Activated CD8-positive, alpha-beta memory T cell treated with anti-CD3 and anti-CD28 coated beads, Interleukin-2, amount 50 U/mL, for 48 hours (primary cell): Measurements from ENCODE around the gene SVBP.
A peak's percentile ranks its signal among the peaks of the same experiment; 100 is the strongest.

Source experiments
- DNase-seq: peaks from one replicate; pipeline ENCODE4 v3.0.0-alpha.2; 2020

SVBP gene

GRCh38 chr1:42797979-42798378 lies 19.2 kb downstream of the SVBP start:
- DNase-seq = no peak

DNA sequence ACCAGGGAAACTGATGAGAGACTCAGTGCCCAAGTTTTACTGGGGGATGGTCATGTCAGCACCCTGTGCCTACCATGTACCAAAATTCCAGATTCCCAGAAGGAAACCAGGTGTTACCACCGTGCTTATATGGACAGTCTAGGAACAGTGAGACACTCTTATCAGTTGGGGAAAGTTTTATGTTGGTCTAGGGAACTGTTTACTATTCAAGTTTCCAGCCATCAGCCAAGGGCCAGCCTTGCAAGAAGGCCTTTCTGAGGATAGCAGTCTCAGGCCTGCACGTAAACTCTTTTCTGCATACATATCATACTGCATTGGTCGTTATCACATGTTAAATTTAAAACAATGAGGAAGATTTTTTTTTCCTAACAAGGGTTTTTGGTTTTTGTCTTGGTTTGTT lies 19.8 kb downstream of the SVBP start:
- no peak for DNase-seq

- DNase-seq = no peak
These were observed 23.4 kb downstream of the SVBP start for GRCh38 chr1:42793824-42794223.

DNA sequence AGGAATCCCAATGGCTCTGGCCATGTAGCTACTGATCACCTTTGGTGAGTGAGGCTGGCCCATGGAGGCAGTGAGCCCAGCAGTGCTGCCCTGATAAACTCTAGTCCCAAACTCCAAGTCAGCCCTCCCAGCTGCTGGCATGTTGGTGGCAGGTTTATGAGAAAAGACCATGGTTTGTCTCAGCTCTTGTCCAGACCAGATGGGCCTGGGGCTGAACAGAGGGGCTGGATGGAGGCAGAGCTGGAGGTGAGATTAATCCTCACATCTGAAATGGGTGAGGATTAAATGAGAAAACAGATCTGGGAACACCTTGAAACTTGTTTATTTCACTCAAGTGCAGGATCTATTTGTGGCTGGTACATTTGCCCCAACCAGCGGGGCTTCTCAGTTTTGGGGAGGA lies 29.2 kb downstream of the SVBP start:
- no peak for DNase-seq

GRCh38 chr1:42786097-42786496 lies 31.1 kb downstream of the SVBP start:
- no peak for DNase-seq

DNA sequence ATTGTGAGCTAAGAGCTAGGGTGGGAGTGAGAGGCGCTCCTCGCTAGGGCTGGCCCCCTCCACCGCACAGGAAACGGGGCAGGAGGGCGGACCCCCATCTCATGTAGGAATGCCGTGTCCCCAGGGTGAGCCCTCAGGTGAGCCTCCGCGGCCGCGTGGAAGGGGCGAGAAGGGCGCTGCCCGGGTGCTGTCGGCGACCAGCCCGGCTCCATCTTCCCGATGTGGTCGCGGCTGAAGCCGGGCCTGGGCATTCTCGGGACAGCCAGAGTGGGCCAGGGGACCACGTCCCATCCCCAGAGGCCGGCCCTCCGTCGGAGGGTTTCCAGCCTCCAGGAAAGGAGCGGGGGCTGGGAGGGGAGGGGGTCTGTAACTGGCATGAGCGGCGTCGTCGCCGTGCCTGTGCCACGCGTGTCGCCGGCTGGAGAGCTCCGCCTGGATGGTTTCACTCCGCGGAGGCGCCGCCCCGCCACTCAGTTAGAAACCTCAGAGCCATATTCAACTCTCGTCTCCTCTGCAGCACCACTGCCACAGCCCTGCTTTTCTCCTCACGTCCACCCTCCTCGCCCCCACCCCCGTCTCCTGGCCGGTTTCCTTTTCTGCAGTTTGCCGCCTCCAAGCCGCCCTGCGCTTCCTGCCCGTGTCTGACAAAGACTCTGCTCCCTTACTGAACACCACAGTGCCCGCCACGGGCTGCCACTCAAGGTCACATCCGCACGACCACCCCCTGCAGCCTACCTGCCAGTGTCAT lies 32.1 kb downstream of the SVBP start, which contains the start of gene TMEM269:
TMEM269 (plus strand) TSS at position 46 of the 748 bp plus-strand sequence. CDS start 4,903 bp downstream, outside the sequence.
- peak; percentile 69 for DNase-seq

GRCh38 chr1:42784547-42784945 lies 32.7 kb downstream of the SVBP start:
- DNase-seq = no peak

- no peak for DNase-seq
These were observed 34.1 kb downstream of the SVBP start for GRCh38 chr1:42783092-42783491.

DNA sequence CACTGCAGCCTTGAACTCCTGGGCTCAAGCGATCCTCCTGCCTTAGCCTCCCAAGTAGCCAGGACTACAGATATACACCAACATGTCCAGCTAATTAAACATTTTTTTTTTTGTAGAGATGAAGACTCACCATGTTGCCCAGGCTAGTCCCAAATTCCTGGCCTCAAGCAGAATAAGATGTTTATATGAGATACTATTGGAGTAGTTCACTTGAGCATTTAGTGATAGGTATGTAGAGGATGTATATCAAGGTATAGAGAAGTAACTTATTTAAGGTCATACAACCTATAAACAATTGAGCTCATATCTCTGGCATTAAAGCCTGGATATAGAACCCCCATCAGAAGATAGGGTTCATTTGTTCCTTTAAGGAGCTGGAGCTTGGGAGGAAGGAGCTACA lies 37.0 kb downstream of the SVBP start:
- no peak for DNase-seq

DNA sequence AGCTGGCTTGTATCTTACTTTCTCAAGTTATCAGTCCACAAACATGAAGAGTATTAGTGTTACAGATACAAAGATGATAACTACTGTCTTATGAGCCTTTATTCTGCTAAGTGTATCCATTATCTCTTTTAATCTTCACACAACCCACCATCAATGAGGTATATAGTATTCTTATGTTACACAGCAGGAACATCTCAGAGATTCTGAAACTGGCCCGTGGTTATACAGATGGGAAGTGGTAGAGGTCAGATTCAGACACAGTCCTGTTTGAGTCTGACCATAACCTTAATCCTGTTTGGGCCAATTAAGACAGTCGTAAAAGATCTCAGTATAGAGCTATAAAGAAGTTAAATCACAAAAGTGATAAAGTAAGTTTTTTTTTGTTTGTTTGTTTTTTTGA lies 37.5 kb downstream of the SVBP start:
- DNase-seq = no peak

DNA sequence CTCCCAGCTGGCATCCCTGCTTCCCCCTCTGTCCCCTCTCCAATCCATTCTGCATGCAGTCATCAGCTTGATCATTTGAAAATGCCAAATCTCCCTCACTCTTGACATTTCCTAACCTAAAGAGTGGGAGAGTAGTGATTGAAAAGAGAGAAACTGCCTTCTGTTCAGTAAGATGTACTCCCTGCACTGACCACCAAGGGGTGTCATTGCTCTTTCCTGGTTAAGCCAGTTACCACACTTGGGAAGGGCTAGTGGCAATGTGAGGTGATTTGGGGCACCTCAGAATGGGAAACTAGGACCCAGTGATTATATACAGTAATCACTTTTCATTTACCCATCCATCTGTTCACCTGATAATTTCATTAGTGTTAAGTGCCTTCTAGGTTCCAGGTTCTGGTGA lies 39.3 kb downstream of the SVBP start:
- no peak for DNase-seq

- DNase-seq = no peak
These were observed 40.7 kb downstream of the SVBP start for GRCh38 chr1:42776502-42776901.

- no peak for DNase-seq
These were observed 42.2 kb downstream of the SVBP start for GRCh38 chr1:42774928-42775526.

- DNase-seq = no peak
These were observed 43.8 kb downstream of the SVBP start for GRCh38 chr1:42773420-42773819.

DNA sequence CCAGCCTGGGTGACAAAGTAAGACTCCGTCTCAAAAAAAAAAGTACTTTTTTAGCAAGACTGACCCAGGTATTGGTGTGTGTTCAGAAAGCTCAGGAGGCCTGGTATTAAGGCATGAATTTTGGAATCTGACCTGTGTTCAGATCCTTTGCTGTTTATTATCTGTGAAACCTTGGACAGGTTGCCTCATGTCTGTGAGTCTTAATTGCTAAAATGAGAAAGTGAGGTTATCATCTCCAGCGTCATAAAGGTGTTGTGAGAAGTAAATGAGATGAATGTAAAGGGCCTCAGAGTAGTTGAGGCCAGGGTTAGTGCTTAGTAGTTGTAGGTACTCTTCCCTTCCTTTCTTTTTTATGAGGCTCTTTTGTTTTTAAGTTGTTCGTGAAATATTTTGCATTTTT lies 47.4 kb downstream of the SVBP start:
- DNase-seq = no peak

DNA sequence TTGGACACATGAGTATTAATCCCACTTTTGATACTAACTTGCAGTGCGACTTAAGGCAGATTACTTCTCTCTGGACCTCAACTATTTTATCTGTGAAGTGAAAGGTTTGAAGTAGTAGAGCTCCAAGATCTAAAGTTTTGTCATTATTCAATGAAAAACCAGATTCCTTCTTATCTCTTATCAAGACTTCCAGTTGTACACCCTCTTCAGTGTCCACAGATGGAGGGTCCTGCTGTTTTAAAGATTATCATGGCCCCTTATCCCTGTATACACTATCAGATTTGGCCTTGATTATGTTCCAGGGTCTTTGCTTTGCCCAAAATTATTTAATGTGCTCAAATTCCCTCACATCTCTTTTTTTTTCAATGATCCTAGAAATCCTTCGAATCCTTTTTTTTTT lies 49.0 kb downstream of the SVBP start:
- DNase-seq = no peak

DNA sequence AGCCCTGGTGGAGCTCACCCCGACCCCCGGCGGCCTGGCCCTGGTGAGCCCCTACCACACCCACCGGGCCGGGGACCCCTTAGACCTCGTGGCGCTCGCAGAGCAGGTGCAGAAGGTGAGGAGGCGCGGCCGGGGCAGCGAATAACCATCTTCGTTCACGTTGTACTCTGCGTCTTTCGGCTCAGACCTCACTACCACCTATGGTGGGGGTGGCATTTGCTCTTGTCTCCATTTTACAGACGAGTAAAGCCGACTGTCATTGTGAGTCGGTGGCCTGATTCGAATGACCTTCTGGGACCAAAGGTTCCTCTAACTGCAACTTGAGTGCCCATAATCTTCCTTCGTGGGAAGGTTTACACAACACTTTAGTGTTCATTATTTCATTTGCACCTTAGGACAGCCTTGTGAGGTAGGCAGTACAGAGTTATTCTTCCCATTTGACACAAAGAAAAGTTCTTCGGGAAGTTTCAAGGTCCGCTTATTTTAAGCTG lies 49.6 kb downstream of the SVBP start:
- DNase-seq = no peak

DNA sequence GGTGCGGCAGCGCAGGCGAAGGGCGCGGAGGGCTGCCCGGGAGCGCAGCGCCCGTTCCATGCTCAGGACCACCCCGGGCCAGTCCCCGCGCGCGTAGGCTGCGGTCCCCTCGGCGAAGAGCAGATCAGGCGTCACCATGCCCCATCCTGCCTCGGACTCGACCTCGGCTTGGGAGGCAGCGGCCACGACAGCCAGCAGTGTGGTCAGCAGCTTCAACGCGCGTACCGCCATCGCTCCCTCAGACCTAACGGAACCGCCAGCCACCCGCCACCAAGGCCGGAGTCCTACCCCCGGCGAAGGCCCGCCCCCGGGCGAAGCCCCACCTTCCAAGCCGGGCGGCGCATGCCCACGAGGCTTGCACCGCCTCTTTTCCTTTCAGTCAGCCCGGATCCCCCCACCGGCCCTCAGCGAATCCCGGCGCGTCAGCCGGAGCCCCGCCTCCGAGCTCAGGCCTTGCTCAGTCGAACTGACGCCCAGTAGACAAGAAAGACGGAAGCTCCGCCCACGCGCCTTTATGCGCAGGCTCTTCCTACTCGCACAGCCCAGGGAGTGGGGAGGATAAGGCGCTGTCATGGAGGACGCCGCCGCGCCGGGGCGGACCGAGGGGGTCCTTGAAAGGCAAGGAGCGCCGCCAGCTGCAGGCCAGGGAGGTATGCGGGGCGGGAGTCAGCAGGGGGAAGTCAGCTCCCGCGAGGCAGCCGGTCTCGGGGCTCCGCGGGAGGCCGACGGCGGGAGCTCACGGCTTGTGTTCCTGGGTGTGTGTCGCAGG lies 50.3 kb downstream of the SVBP start, which contains the start of the genes C1orf50 and P3H1:
C1orf50 (plus strand) TSS at position 509 of the 769 bp plus-strand sequence; CDS start at position 572, 63 bp downstream.
P3H1 (minus strand) TSS at position 288 of the 769 bp plus-strand sequence; CDS start at position 231, 57 bp downstream.
- DNase-seq = peak; percentile 99

GRCh38 chr1:42765832-42766740 lies 51.1 kb downstream of the SVBP start:
- no peak for DNase-seq

GRCh38 chr1:42765269-42765668 lies 51.9 kb downstream of the SVBP start:
- no peak for DNase-seq

- DNase-seq = no peak
These were observed 54.9 kb downstream of the SVBP start for GRCh38 chr1:42762269-42762668.

DNA sequence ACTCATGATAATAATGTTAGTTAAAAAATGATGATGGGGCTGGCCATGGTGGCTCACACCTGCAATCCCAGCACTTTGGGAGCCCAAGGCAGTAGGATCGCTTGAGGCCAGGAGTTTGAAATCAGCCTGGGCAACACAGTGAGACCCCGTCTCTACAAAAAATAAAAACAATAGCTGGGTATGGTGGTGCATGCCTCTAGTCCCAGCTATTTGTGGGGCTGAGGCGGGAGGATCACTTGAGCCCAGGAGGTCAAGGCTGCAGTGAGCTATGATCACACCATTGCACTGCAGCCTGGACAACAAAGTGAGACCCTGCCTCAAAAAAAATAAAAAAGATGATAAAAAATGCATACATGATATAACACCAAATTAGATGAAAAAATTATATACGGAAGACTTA lies 55.6 kb downstream of the SVBP start:
- DNase-seq = no peak
